COLO668 (cell line): ENCODE measurements around the gene NOCT.
"Not testable (repeated sequence)": the region's sequence is repeated elsewhere in the genome, so short reads cannot be mapped to it uniquely, and the experiment has no call there.

ENCODE experiments used
- DNase-seq: peaks from one replicate; lab custom pipeline; 2025; ENCODE audit not compliant: unreplicated experiment; lab: John Stamatoyannopoulos, UW

The NOCT gene

DNA sequence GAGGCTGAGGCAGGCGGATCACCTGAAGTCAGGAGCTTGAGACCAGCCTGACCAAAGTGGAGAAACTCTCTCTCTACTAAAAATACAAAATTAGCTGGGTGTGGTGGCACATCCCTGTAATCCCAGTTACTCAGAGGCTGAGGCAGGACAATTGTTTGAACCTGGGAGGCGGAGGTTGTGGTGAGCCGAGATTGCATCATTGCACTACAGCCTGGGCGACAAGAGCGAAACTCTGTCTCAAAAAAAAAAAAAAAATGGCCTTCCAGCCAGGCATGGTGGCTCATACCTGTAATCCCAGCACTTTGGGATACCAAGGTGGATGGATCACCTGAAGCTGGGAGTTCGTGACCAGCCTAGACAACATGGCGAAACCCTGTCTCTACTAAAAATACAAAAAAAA, 7.3 kb upstream of the NOCT start:
- not testable (repeated sequence) for DNase-seq

DNA sequence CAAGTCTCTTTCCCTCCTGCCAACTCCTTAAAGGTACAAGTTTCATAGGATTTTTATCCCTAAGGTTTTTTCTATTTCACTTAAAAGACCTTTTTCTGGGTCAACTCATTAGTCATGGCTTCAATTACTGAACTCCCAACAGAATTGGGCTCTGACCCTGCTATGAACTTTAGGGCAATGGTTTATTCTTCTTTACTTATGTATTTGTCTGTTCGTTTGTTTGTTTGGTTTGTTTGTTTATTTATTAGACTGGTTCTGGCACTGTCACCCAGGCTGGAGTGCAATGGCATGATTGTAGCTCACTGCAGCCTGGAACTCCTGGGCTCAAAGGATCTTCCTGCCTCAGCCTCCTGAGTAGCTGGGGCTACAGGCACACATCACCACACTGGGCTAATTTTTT, 5.9 kb upstream of the NOCT start:
- no peak for DNase-seq

DNA sequence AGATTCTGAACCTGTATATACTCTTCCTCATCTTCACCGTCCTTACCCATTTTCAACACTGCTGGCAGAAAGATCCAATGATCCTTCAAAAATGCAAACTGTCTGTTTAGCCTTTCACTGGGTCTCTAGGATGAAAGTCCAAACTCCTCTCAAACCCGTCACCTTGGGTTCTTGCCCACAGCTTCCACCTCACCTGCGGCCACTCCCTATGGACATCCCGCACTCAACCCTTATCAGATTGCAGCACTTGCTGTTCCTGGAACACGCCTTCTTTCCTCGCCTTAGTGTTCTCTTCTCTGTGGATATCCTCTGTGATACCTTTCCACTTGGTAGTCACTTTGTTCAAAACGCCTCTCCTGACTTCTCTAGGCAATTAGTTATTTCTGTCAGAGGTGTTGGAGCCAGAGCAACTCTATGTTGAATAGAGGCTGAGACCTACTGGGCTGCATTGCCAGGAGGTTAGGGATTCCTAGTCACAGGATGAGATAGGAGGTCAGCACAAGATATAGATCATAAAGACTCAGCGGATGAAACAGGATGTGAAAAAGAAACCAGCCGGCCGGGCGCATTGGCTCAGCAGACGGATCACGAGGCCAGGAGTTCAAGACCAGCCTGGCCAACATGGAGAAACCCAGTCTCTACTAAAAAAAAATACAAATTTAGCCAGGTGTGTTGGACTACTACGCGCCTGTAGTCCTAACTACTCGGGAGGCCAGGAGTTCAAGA, 4.2 kb upstream of the NOCT start:
- DNase-seq: no peak

DNA sequence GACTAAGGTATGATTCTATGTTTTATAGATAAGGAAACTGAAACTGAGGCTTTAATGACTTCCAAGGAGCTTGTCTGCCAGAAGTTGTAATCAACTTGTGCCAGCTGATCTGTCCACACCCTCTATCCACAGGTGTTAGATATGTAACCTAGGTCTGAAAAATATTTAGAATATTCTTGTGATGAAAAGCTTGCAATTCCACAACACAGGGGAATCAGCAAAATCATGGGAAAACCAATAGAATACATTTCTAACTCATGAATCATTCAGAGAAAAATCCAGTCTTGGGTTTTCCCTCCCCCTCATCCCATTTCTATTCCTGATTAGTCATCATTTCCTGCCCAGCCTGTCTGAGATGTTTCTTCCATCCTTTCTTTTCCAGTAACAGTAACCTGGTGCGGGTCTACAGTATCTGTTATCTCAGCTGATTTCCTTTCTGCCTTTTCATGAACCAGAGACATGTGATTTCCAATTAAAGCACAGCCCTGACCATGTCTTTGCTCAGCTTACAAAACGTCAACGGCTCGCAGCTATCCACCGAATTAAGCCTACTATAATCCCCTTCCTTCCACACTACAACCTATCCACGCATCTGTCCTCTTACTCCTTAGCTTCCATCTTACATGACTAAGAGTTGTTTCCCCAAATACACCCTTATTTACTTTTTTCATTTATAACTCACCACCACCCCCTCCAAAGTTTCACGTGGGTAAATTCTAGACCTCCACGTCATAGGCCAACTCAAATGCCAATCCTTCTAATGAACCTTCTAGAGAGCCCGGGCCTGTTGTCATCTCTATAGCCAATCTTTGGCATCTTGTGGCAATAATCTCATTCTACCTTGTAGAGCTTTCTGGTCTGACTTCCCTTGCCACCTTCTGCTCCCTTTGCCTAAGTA, 961 bp upstream of the NOCT start:
- no peak for DNase-seq

DNA sequence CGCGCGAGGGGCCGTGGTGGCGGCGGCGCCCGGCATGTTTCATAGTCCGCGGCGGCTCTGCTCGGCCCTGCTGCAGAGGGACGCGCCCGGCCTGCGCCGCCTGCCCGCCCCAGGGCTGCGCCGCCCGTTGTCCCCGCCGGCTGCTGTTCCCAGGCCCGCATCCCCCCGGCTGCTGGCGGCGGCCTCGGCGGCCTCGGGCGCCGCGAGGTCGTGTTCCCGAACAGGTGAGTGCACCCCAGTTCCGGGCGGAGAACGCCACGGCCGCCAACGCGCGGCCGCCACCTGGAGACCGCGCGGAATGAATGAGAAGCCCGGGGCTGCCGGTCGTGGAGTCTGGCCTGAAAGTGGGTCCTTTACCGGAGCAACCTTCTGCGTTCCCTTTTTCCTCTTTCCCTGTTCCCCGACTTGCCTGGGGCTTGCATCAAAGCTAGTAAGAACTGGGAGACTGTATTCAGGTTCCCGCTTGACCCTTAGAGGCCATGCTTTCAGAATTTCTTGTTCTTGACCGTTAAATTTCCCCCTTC, 429 bp downstream of the NOCT start:
- peak; percentile 78 for DNase-seq

DNA sequence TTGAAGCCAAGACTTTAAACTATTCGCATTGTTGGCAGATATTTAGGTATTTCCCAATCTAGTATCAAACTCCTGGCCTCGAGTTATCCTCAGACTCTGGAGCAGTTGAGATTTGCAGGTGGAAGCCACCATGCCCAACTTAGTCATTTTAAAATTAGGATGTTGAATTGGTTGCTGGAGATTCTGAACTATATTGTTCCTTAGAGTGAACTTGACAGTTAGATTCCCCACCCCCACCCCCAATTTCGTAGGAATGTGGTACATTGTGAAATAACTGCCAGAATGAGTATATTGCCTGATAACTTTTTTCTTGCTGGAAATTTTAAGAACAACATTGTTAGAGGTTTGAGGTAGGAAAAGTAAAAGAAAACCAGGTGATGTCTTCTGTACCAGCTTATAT, 2.3 kb downstream of the NOCT start:
- DNase-seq: no peak

DNA sequence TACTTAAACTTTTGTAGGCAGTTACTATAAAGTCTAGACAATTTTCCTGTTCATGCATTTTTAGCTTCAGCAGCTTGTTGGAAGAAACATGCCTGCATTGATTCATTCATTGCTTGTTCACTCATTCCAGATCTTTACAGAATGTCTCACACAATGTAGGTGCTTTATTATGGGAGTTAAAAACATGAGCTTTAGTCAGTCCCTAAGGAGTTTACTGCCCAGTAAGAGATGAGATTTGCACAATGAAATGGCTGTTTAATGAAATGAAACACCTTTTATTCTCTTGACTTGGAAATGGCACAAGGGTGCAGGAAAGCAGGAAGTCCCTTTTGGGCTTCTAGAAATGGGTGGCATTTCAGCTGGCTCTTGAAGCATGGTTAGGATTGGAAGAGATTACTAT, 2.9 kb downstream of the NOCT start:
- DNase-seq: no peak

DNA sequence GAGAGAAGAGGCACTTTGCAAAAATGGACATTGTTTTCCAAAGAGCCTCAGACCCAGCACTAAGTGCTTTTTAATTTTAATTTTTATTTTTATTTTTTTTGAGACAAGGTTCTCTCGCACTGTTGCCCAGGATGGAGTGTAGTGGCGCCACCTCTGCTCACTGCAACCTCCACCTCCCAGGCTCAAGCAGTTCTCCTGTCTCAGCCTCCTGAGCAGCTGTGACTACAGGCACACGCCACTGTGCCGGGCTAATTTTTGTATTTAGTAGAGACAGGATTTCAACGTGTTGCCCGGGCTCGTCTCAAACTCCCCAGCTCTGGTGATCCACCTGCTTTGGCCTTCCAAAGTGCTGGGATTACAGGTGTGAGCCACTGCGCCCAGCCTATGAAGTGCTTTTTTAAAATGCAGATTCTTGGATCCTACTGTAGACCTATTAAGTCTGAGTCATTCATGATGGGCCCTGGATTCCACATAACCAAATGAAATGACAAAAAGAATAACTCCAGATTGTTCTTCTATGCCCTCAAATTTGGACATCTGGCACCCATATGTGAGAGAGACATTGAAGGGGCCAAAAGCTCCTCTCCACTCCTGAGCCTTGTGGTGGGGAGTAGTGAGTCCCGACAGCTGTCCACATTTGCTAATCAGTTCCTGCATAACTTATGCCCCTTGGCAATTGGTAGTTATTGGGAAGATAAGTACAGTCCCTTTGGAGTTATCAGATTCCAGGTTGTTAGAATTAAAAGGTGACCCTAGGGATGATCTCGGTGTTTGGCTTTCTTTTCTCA, 3.6 kb downstream of the NOCT start:
- DNase-seq: no peak

DNA sequence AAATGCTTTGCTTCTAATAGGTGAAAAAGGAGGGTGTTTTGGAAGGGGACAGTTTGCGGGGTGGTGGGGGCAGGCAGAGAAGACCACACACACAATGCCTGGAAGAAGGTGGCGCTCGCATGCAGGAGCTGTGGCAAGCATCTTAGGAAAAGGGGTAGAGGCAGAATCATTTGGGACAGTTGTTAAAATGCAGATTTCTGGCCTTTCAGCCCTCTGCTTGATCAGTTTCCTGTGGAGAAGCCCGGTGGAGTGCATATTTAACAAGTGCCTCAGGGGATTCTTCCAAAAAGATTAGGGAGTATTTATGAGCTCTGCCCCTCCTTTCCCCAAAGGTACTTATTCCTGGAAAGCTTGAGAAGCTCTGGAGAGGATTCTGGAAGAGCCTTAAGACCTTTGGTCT, 4.8 kb downstream of the NOCT start:
- no peak for DNase-seq

DNA sequence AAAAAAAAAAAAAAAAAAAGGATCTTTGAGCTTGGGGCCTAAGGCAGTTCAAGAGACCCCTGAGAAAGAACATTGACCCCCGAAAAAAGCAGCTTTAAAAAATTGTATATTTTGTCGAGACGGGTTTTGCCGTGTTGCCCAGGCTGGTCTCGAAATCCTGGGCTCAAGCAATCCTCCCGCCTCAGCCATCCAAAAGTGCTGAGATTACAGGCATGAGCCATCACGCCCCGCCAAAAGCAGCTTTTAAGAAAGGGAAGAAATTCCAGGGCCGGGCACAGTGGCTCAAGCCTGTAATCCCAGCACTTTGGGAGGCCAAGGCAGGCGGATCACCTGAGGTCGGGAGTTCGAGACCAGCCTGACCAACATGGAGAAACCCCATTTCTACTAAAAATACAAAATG, 5.5 kb downstream of the NOCT start:
- DNase-seq: not testable (repeated sequence)

DNA sequence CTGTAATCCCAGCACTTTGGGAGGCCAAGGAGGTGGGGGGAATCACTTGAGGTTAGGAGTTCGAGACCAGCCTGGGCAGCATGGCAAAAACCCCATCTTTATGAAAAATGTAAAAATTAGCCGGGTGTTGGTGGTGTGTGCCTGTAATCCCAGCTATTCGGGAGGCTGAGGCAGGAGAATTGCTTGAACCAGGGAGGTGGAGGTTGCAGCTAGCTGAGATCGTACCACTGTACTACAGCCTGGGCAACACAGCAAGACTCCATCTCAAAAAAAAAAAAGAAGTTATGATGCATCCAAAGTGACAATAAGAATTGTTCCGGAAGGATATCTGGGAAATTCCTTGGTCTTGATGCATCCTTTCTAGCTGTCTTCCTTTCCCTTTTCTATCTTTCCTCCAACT, 7.3 kb downstream of the NOCT start:
- no peak for DNase-seq

DNA sequence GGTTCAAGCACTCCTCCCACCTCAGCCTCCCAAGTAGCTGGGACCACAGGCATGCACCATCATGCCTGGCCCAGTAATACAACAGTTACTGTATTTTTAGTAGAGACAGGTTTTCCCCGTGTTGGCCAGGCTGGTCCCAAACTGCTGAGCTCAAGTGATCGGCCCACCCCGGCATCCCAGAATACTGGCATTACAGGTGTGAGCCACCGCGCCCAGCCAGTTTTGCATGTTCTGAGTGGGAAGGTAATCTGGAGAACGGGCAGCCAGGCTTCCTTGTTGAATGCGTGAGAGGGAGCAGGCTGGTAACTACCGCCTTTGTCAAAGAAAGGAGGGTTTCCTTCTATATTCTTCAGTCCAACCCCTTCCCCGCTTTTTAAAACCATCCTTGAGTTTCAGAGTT, 9.1 kb downstream of the NOCT start:
- DNase-seq: no peak

DNA sequence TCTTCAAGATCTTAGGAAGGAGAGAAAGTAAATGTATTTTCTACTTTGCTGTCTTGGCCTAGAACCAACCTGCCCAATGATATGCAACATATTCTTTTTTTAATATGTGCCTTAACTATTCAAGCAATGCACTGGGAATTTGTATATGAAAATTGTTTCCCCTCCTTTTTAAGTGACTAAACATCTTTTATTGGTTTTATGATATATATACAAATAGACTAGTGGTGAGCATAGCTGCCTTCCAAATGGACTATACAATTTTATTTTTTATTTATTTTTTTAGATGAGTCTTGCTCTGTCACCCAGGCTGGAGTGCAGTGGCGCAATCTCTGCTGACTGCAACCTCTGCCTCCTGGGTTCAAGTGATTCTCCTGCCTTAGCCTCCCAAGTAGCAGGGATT, 10.3 kb downstream of the NOCT start:
- no peak for DNase-seq

DNA sequence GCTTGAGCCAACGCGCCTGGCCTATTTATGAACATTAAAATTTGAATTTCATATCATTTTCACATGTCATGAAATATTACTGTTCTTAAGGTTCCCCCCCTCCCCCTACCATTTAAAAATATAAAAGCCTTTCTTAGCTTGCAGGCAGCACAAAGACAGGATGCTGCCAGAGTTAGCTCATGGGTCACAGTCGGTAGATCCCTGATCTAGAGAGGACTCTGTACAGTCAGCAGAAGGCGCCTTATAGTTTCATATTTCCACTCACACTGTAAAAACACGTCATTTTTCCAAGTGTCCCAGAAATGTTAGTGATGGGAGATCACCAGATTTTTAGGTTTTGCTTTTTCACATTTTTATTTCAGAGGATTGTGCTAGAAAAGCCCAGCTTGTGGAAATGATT, 12.2 kb downstream of the NOCT start:
- no peak for DNase-seq

DNA sequence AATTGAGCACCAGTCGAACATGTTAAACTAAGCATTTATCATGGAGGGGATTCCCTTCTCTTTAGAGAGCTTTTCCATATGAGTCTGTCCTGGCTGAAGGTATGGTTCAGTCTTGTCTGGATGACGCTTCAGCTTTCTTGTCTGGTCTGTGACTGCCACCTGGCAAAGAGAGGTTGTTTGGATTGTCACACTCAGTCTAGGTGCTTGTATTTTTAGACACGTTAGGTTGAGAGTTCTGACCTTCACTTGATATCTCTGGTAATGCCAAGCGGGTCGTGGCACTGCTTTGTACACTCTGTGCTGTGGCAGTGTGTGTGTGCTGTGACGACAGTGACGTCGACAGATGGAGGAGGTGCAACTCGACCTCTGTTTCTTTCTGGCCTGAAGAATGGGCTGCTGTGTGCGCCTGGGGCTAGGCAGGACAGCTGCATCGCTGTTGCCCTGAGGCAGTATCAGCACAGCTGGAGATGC, 12.6 kb downstream of the NOCT start:
- peak; percentile 88 for DNase-seq

DNA sequence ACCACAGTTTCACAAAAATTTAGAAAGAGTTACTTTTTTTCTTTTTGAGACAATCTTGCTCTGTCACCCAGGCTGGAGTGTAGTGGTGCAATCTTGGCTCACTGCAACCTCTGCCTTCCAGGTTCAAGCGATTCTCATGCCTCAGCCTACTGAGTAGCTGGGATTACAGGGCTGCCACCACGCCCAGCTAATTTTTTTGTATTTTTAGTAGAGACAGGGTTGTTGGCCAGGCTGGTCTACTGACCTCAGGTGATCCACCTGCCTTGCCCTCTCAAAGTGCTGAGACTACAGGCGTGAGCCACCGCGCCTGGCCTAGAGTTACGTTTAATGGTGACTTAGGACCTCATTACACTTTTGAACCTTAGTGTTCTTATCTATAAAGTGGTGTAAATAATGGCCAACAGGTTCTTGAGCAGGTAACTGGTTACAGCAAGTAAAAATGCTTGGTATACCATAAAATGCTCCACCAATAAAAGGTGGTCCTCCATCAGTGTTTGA, 14.3 kb downstream of the NOCT start:
- DNase-seq: not testable (repeated sequence)

DNA sequence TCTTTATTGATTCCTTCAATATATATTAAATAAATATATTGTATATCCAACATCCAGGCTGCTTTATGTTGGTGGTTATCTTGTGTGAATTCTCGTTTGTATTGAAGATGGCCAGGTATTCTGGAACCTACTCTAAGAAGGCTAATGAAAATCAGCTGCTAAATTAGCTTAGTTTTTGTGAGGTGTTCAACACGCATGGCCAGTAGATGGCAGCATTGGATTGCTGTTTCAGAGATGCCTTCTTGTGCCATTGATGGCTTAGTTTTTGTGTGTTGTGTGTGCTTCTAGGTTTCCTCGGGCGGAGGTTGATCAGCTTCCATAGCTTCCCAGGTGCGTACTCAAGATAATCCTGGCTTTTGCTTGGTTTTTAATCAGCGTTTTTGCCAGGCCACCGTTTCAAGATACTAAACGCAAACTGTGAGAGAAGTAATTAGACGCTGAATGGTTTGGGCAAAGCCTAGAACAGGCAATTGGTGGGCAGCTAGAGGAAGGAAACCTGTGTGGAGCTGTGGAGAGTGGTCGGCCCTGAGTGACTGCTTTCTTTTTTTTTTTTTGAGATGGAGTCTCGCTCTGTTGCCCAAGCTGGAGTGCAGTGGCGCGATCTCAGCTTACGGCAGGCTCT, 15.1 kb downstream of the NOCT start:
- peak; percentile 70 for DNase-seq

DNA sequence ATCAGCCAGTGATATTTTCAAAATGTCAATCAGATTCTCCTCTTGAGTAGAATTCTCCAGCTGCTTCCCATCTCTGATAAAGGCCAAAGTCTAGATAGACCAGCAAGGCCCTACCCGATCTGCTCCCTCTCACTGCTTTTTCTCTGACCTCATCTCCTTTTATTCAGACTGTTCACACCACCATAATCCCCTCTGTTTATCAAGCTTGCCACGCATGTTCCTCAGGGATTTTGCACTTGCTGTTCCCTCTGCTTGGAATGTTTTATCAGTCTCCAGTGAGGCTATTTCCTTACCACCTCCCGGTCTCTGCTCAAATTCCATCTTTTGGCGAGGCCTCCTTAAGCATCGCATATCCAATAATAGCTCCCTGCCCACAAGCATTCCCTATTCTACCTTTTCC, 20.1 kb downstream of the NOCT start:
- DNase-seq: no peak

DNA sequence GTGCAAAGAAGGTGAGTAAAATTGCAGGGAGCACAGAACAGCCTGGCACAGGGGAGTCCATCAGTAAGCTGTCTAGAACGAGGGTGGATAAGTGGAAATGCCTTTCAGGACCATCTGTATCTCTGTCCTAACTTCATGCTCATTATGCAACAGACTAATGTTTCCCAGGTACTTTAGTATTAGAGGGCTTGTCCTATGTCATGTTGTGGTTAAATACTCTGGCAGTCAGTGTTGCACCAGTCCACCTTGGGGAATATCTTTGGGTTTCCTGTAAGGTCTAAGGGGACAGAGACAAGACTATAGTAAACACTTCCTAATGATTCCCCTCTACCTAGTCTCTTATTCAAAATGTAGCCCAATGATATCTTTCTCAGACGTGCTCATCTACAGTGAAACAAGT, 21.3 kb downstream of the NOCT start:
- no peak for DNase-seq

DNA sequence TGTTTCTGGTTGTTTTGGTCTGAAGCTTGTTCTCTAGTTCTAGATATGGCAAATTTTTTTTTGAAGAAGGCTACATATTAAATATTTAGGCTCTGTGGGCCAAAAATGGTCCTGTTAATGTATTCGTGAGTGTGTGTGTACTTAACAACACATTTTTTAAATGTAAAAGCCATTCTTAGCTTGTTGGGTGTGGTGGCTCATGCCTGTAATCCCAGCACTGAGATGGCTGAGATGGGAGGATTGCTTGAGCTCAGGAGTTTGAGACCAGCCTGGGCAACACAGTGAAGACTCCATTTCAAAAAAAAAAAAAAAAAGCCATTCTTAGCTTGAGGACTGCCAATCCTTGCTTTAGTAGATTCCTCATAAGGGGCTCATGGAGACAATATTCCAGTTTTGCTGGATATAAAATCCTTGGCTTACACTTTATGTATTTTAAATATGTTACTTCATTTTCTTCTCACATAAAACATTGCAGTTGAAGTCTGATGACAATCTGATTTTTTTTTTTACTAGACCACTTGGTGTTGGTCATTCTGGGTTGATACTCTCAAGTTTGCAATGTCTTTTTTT, 23.4 kb downstream of the NOCT start:
- DNase-seq: no peak
